Measurements from ENCODE around the gene EPHA4.

The EPHA4 gene

DNA sequence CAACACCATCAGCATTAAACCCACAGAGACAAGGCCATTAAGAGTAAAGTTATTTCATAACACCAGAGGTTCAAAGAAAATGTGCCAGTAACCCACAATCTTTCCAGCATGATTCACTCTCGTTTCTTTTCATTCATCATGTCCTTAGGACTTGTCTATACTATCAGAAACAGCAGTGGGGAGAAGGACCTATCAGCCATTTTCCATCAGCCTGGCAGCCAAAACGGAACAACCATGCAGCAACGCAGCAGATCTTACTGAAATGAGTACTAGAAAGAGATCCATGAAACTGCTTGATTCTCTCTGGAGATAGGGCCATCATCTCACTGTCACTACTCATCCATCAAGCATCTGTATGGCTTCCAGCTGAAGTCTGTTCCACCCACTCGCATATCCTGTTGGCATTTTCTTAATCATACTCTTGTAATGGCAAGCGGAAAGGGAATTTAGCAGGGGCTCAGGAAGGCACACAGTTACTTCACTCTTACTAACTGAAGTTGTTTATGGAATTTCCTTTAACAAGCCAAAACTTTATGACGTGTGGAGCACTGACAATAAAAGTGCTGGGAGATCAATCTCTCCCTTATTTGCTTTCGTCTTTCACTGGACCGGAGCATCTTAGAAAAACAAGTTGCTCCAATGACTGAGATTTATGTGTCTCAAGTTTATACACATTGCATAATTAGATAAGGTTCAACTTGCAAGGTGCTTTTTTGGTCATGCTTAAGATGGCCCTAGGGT is 69.7 kb downstream of the EPHA4 start:
- peak; percentile 14 for DNase-seq (ENCODE audit: low spot score)

DNA sequence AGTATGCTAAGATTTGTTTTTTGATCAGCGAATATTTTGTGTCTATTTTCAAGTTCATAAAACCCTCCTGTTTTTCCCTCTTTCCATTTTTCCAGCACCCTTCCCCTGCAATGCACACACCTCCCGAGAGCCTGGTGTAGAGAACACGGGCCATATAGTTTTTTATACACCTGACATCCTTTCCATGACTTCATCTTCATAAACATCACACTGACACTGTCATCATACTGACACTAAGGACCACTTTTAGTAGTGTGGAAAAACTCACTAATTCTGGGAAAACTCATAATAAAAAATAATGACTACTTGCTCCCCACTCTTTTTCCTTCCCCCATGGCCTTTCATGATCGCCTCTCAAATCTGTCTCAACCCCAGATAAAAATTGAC is 70.2 kb downstream of the EPHA4 start:
- DNase-seq (ENCODE audit: low spot score), result no peak

DNA sequence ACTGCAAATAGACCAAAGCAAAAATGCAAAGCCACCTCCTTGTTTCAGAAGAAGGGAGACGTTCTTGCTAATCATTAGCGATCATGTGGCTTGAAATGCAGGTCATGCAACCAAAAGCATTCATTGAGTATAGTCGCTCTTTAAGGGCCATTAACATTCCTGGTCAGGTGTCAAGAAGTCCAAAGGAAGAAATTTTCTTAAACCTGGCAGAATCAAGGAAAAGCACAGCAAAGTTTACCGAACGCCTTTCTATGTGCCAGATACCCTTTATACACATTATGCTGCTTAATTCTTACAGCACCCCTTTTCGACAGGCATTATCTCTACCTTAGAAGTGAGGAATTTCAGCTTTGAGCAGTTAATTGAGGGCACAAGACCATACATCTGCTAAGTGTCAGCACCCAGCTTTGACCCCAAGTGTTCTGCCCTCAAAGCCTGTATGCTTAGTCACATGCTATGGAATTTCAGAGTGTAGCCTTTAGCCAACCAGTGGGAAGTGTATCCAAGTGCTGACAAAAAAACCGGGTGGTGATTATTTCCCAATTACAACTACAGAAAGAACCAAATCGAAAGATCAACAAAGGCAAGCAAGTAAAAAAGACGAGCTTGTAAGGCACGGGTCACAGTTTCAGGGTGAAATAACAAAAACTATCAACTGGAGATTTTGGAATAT is 70.8 kb downstream of the EPHA4 start:
- no peak for DNase-seq (ENCODE audit: low spot score)

GRCh38 chr2:221500501-221501209 is 71.4 kb downstream of the EPHA4 start:
- no peak for DNase-seq (ENCODE audit: low spot score)

- DNase-seq (ENCODE audit: low spot score), result no peak
These were observed 76.4 kb downstream of the EPHA4 start for GRCh38 chr2:221495731-221496130.

DNA sequence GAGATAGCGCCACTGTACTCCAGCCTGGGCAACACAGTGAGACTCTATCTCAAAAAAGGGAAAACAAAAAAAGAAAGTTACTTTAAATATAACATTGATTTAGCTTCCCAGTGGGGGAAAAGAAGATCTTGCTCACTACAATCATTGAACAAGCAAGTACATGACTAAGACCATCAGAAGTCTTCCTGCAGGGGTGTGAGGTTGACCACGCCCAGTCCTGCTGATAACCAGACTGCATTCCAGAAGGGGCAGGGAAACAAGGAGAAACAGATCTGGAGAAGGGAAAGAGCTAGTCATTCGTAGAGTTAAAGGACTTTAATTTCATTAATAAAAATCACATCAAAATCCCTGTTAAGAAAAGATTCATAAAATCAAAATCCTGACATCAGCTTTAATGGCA is 77.5 kb downstream of the EPHA4 start:
- DNase-seq (ENCODE audit: low spot score), result no peak

GRCh38 chr2:221493391-221493790 is 78.7 kb downstream of the EPHA4 start:
- DNase-seq (ENCODE audit: low spot score), result no peak

DNA sequence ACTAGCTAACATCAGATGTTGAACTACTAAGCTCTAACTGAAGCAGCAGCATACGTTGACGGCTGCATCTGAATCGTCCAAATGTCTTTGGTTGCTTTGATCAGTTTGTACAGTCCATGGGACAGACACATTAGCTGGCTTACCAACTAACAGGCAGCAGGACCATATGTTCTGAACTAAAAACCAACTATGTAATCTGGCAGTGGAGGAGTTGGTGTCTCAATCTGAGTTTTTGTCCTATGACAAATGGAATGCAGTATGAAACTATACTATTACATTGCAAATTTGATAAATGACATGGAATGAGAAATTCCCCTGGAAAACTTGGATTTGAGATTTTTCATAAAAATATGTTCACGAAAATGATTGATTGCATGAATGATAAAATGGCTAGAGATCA is 79.5 kb downstream of the EPHA4 start:
- DNase-seq (ENCODE audit: low spot score), result no peak

GRCh38 chr2:221490506-221491060 is 81.5 kb downstream of the EPHA4 start:
- no peak for DNase-seq (ENCODE audit: low spot score)

DNA sequence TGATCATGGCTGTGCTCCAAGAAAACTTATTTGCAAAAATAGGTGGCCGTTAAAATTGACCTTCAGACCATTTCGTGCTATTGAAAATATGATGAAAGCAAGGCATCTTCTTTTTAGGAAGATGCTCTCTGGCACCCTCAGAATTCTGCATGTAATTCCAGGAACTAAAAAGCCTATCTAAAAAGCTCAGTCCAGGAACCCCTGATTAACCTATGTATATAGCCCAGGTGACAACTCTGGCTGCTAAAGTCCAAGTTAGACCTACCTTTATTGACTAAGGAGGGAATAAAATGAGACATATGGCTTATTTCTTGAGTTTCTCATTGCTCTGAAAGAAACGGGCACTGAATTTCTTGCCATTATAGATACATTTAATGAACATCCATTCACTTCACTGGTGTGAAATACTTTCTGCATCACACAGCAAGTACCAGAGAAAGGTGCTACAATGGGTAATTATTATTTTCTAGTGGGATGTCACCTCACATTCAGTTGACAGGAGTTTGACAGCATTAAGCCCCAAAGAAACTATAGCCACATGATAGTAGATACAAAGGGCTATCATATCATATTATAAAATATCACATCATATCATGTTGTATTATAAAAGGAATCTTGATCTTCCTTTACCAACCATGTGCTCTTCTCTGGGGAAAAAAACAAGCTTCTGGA is 83.8 kb downstream of the EPHA4 start:
- no peak for DNase-seq (ENCODE audit: low spot score)

DNA sequence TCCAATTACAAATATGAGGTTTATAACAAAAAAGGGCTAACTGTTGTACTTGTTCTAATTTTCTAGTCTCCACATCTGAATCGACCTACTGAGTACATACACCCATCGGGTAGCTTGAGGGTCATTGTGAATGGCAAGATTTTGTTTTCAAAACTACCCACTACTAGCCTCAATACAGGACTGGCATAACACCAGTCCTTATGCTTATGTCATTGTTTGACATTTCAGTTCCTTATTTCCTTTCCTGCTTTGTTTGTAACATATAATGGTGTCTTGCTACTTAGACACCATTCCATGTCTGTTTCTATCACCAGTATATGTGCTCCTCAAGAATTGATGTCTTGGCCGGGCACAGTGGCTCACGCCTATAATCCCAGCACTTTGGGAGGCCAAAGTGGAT is 86.0 kb downstream of the EPHA4 start:
- no peak for DNase-seq (ENCODE audit: low spot score)

- no peak for DNase-seq (ENCODE audit: low spot score)
These were observed 86.6 kb downstream of the EPHA4 start for GRCh38 chr2:221485503-221485870.

DNA sequence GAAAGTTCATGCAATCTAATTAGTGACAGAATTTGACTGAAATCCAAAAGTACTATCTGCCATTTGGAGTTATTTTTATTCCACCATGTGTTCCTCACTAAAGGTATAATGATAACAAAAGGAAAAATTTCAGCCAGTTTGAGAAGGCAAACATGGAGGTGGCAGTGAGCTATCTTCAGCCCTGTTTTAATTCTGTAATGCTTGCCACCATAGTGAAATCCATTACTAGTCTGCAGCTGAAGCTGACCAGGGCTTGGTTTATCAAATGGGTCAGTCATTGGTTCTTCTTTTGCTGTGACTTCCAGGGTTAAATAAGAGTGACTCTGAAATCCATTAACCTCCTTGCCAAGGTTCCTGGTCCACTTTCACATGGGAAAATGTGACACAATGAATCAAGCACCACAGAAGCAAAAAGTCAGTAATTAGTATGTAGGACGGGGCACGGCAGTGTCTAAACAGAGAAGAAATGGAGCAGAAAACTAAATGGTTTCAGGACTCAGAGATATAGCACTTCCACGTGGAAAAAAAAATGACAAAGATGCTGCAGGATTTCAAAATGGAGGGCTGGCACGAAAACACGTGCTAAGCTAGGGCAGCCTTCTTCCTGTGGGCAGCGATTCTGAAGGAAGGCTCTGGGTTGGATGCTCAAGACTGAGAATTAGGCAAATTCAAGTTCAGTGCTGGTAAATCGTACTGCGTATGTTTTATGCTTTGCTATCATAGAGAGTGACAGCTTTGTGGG is 87.2 kb downstream of the EPHA4 start:
- DNase-seq (ENCODE audit: low spot score), result no peak

DNA sequence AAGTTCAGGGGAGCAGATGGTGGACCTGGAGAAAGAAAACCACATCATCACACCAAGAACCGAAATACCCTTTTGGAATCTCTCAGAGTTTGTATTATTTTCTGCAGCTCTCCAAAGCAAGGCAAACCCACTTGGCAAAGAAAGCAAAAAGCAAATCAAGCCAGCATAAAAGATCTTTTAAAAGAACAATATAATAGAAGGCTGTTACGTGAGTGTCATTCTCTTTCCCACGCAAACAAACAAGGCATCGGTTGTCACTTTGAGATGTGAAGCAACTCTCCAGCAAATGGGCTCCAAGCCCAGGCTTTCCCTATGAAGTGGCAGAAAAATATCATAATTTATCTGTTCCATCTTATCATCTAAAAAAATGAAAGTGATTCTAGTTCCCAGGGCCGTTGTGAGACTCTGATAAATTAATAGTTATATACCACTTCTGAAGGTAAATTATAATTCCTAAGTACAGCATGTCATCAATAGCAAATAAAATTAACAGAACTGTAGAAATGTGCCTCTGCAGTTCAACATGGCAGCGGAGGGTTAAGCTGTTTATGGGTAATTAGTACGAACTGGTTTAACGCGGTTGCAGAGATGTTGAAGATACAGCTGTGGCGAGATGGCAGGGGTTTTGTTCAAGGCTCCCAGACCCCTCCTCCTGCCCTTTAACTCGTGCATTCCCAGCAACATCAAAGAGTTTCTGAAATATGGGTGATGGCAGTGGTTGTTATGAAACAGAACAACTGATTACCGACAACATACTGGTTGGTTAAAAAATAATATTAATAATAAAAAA is 89.2 kb downstream of the EPHA4 start:
- DNase-seq (ENCODE audit: low spot score), result no peak

DNA sequence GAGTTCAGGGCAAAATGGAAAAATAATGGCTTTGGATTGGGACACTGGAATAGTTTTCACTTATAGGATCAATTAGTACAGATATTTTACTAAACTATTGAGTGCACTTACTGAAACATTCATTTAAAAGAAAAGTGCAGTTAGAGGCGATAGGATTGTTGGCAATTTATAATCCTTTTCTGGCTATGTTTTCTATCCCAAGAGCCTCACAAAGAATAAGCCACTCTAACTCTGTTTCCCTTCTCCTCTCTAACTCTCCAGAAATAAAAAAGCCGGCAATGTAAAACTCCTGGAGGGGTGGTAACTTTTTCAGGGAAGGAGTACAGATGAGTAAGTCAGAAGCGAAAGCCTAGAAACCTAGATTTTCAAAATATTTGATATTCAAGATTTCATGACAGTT is 91.3 kb downstream of the EPHA4 start:
- no peak for DNase-seq (ENCODE audit: low spot score)

DNA sequence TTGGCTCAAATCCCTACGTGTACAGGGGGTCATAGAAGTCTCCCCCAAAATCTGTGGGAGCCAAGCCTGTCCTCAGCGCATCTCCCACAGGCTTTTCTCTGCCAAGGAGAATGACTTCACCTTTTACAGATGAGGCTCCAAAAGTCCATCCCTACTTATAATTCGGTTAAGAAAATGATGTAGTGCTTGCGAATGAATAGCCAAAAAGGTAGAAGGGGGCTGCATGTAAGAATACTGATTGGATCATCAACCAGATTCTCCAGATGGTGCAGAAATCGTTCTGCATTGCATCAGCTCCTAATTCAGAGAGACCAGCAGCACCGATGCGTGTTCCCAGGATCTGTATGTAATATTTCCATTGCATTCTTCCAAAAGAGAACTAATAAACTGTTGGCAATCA is 91.9 kb downstream of the EPHA4 start:
- no peak for DNase-seq (ENCODE audit: low spot score)

DNA sequence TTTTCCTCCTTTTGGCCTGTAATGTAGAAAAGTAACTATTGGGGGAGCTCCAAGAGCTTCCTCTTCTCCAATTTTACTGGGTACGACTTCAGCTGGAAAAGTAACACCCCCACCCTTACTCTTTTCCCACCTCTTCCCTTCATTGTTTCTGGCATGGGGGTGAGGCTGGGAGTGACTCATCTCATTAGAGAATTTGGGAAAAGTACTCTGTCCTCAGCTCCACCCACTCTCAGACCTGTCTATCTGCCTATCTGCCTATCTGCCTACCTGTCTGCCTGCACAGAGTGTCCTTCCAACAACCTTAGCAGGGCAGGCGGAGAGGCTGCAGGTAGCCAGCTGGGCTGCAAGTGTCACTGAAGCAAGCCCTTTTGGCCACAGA is 93.6 kb downstream of the EPHA4 start:
- DNase-seq (ENCODE audit: low spot score), result no peak

- no peak for DNase-seq (ENCODE audit: low spot score)
These were observed 94.2 kb downstream of the EPHA4 start for GRCh38 chr2:221477714-221478484.

DNA sequence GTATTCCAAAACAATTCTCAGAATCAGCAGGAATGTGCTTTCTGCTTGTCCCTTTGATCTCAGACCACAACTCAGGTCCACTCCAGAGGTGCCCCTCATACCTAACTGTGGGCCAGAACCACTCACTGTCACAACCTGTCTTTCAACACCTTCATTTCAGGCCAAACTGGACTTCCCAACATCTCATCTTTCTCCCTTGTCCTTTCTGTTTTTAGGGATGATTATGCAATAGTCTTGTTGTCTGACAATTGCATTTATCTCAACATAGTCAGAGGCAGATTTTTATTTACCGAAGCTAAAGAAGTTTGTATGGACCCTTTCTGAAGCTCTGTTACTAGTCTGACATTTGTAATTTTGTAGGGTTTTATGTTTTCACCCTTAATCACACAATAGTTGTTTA is 95.9 kb downstream of the EPHA4 start:
- DNase-seq (ENCODE audit: low spot score), result no peak

- DNase-seq (ENCODE audit: low spot score), result no peak
These were observed 98.7 kb downstream of the EPHA4 start for GRCh38 chr2:221473451-221473850.

All from COLO829 (cell line).